HG03064 (cell line): Measurements from ENCODE around the gene TNFSF10.
"Not testable (repeated sequence)": the region's sequence is repeated elsewhere in the genome, so short reads cannot be mapped to it uniquely, and the experiment has no call there.

Experiments
- ATAC-seq: cut with Tn5 transposase; IDR thresholded peaks from one replicate; pipeline ENCODE4 v1.9.1; 2021; ENCODE audit warnings: low read depth; ENCODE audit not compliant: unreplicated experiment

The TNFSF10 gene

GRCh38 chr3:172546105-172546504 lies 22.9 kb upstream of the TNFSF10 start:
- ATAC-seq, result no peak

GRCh38 chr3:172544404-172544803 lies 21.2 kb upstream of the TNFSF10 start:
- no peak for ATAC-seq

GRCh38 chr3:172543884-172544283 lies 20.7 kb upstream of the TNFSF10 start:
- ATAC-seq, result no peak

- ATAC-seq, result no peak
Measured at GRCh38 chr3:172543419-172543818, 20.2 kb upstream of the TNFSF10 start.

- no peak for ATAC-seq
Measured at GRCh38 chr3:172542999-172543398, 19.8 kb upstream of the TNFSF10 start.

- no peak for ATAC-seq
Measured at GRCh38 chr3:172541945-172542488, 18.8 kb upstream of the TNFSF10 start.

GRCh38 chr3:172540049-172540448 lies 16.8 kb upstream of the TNFSF10 start:
- ATAC-seq, result no peak

GRCh38 chr3:172539273-172539672 lies 16.0 kb upstream of the TNFSF10 start:
- no peak for ATAC-seq

GRCh38 chr3:172538368-172539151 lies 15.3 kb upstream of the TNFSF10 start:
- no peak for ATAC-seq

GRCh38 chr3:172537507-172538158 lies 14.4 kb upstream of the TNFSF10 start:
- no peak for ATAC-seq

GRCh38 chr3:172536993-172537419 lies 13.8 kb upstream of the TNFSF10 start:
- ATAC-seq, result no peak

- no peak for ATAC-seq
Measured at GRCh38 chr3:172536505-172536904, 13.3 kb upstream of the TNFSF10 start.

GRCh38 chr3:172530566-172530965 lies 7.3 kb upstream of the TNFSF10 start:
- ATAC-seq, result no peak

- ATAC-seq, result no peak
Measured at GRCh38 chr3:172530101-172530561, 6.9 kb upstream of the TNFSF10 start.

- ATAC-seq, result no peak
Measured at GRCh38 chr3:172528677-172529076, 5.4 kb upstream of the TNFSF10 start.

GRCh38 chr3:172527306-172527705 lies 4.1 kb upstream of the TNFSF10 start:
- ATAC-seq, result no peak

- ATAC-seq, result no peak
Measured at GRCh38 chr3:172525116-172525613, 1.9 kb upstream of the TNFSF10 start.

GRCh38 chr3:172524611-172525010 lies 1.4 kb upstream of the TNFSF10 start:
- no peak for ATAC-seq

GRCh38 chr3:172521837-172522726 lies 1.1 kb downstream of the TNFSF10 start:
- ATAC-seq, result not testable (repeated sequence)

- no peak for ATAC-seq
Measured at GRCh38 chr3:172520301-172520831, 2.9 kb downstream of the TNFSF10 start.
